Measurements from ENCODE around the gene SARS1.

Gene SARS1

DNA sequence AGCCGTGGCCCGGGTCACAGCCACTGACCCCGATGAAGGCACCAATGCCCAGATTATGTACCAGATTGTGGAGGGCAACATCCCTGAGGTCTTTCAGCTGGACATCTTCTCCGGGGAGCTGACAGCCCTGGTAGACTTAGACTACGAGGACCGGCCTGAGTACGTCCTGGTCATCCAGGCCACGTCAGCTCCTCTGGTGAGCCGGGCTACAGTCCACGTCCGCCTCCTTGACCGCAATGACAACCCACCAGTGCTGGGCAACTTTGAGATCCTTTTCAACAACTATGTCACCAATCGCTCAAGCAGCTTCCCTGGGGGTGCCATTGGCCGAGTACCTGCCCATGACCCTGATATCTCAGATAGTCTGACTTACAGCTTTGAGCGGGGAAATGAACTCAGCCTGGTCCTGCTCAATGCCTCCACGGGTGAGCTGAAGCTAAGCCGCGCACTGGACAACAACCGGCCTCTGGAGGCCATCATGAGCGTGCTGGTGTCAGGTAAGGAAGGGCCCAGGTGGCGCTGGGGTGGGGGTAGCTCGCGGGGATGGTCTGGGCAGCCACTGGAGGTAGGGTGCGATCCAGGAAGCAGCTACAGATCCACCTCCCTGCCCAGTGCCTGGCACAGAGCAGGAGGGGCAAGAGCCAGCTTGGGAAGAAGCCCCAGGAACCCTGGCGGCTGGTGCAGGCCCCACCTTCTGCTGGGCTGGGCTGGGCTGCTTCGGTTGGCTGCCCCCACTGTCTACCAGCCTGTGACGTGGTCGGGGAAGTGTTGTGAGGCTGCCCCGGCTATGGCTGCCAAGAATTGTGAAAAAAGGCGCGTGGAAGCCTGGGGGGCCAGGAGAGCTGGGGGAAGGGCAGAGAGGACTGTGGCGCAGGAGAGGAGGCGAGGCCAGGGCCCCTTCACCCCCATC lies 39.4 kb downstream of the SARS1 start:
- TF ChIP-seq, protein P1, sequence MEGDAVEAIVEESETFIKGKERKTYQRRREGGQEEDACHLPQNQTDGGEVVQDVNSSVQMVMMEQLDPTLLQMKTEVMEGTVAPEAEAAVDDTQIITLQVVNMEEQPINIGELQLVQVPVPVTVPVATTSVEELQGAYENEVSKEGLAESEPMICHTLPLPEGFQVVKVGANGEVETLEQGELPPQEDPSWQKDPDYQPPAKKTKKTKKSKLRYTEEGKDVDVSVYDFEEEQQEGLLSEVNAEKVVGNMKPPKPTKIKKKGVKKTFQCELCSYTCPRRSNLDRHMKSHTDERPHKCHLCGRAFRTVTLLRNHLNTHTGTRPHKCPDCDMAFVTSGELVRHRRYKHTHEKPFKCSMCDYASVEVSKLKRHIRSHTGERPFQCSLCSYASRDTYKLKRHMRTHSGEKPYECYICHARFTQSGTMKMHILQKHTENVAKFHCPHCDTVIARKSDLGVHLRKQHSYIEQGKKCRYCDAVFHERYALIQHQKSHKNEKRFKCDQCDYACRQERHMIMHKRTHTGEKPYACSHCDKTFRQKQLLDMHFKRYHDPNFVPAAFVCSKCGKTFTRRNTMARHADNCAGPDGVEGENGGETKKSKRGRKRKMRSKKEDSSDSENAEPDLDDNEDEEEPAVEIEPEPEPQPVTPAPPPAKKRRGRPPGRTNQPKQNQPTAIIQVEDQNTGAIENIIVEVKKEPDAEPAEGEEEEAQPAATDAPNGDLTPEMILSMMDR (IDR thresholded peaks at IDR 0.05; ENCODE audit: extremely low read depth, insufficient read depth, missing control alignments), result no peak
- no peak for DNase-seq (ENCODE audit: low spot score)
- in situ Hi-C loops (cut with MboI; ENCODE audit: low pct_unique_long_range_greater_than_20kb, low sequenced_read_pairs, unreplicated experiment), result no loop called here

DNA sequence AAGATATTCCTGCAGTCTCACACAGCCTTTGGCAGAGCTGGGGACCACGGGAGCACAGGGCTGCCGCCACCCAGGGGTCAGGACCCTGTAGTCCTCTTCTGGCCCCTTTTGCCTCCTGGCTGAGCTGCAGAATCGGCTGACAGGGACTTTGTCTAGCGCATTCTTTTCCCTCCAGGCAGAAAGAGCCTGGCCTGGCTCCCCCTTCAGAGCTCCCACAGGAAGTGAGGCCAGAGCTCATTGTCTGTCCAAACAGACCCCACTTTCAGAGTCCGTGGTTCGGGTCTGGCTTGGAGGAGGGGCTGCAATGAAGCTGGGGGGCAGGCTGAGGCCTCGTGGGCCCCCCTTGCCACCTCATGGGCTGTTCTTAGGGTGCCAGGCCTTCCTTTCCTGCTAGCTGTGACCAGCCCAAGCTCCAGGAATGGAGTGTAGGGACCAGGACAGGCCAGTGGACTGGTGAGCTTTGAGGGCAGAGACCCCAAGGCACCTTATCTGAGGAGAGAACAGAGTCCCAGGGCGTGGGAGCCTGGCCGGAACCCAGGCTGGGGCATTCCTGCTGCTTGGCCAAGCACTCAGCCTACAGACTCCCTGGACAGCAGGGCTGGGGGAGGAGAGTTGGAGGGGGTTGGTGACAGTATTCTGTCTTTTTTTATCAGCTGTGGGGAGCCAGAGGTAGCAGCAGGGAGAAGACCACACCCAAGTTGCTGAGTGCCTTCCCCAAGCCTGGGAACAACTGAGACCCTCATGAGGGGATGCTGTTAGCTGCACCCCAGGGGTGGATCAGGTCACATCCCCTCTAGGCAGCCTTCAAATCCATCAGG lies 40.3 kb downstream of the SARS1 start:
- in situ Hi-C loops (cut with MboI; ENCODE audit: low pct_unique_long_range_greater_than_20kb, low sequenced_read_pairs, unreplicated experiment), result no loop called here

DNA sequence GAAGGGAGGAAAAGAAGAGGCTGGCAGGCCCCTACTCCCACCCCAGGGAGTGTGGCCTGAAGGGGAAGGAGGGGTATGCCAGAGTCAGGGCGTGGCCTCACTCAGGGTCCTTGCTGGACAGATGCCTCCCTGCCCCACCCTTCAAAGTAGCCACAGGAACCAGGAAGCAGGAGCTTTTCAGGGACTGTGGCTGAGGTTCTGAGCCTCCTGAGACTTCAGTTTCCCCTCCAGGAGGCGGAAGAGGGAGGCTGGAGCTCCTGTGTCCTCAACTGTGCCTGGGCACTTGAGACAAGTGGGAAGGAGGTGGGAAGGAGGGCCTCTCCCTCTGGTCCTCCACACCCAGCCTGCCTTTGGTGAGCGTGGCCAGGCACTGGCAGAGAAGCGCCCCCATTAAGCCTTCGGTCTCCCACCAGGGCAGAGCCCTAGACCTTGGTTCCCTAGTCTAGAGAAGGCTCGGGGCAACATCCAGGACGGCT lies 40.9 kb downstream of the SARS1 start:
- no peak for DNase-seq (ENCODE audit: low spot score)
- TF ChIP-seq, protein P1 (IDR thresholded peaks at IDR 0.05; ENCODE audit: extremely low read depth, insufficient read depth, missing control alignments), result no peak
- in situ Hi-C loops (cut with MboI; ENCODE audit: low pct_unique_long_range_greater_than_20kb, low sequenced_read_pairs, unreplicated experiment), result no loop called here

More for the DNA sequence above, 40.3 kb downstream of the SARS1 start:
- TF ChIP-seq, protein P1 (IDR thresholded peaks at IDR 0.05; ENCODE audit: extremely low read depth, insufficient read depth, missing control alignments), result no peak
- no peak for DNase-seq (ENCODE audit: low spot score)

DNA sequence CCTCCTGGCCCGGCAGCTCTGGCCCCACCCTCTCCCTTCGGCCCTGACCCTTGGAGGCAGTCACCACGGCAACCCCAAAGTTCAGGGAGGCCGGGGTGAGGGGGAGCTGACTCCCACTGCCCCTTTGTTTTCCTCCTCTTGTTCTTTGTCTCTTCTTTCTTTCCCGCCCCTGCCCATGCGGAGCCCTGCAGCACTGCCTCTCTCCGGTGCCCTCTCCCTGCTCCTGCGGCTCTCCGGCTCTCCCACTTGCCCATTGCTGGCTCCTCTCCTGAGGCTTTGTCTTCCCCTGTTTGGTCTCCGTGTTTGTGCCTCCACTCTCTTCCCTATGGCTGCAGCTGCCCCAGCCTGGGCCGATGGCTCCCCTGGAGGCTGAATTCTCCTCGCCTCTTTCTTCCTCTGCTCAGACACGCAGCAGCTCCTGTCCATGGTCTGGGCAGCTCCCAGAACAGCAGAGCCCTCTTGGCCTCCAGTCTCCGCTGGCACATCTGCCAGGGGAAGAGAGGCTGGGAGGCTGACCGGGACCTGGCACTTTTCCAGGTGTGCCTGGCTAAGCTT lies 41.5 kb downstream of the SARS1 start:
- in situ Hi-C loops (cut with MboI; ENCODE audit: low pct_unique_long_range_greater_than_20kb, low sequenced_read_pairs, unreplicated experiment), result no loop called here
- TF ChIP-seq, protein P1 (IDR thresholded peaks at IDR 0.05; ENCODE audit: extremely low read depth, insufficient read depth, missing control alignments), result no peak
- DNase-seq (ENCODE audit: low spot score), result no peak

DNA sequence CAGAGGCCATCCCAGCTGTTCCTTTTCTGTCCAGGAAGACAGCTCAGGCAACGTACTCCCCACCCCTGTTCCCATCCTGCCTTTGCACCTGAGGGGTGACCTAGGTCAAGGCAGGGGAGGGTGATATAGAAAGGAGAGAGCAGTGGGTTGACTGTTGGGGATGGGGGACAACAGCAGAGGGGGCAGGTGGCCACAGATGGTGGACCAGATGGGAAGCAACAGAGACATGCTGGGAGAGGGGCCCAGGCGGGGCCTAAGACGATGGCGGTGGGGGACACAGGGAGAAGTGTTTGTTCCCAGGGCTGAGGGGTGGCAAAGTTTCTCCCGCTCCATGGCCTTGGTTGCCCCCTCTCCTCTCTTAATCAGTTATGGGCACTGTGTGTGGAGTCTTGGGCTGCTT lies 42.0 kb downstream of the SARS1 start:
- in situ Hi-C loops (cut with MboI; ENCODE audit: low pct_unique_long_range_greater_than_20kb, low sequenced_read_pairs, unreplicated experiment), result no loop called here
- TF ChIP-seq, protein P1 (IDR thresholded peaks at IDR 0.05; ENCODE audit: extremely low read depth, insufficient read depth, missing control alignments), result no peak
- no peak for DNase-seq (ENCODE audit: low spot score)

DNA sequence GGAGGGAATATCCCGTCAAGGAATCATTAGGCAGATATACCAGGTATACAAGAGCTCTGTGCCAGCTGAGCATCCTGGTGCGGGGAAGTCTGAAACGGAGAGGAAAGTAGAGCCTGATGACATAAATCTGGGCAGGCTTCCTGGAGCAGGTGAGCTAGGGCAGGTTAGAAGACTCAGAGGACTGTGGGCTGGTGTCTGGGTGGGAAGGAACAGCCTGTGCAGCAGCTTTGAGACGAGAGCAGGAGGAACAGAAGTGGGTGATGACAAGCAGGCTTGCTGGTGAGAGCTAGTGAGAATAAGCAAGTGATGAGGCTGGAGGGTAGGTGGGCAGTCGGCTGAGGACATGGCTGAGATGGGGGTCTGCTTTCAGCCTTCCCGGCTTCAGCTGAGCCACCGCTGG lies 42.4 kb downstream of the SARS1 start:
- in situ Hi-C loops (cut with MboI; ENCODE audit: low pct_unique_long_range_greater_than_20kb, low sequenced_read_pairs, unreplicated experiment), result no loop called here
- no peak for DNase-seq (ENCODE audit: low spot score)
- TF ChIP-seq, protein P1 (IDR thresholded peaks at IDR 0.05; ENCODE audit: extremely low read depth, insufficient read depth, missing control alignments), result no peak
